Measurements from ENCODE around the gene LEKR1. TPM values are rescaled to one million over a fixed set of nuclear protein-coding genes. Genes with fewer than 3 reads are reported as not detected.

The LEKR1 gene
- total and polyA plus RNA-seq, 9 of the 15 experiments (the other 6 are each of a cell fraction or from before 2014, with no cell fraction given), result 0.76 to 1.8 (median 1.2) TPM

GRCh38 chr3:156923349-156923748, 97.2 kb downstream of the LEKR1 start:
- WGBS (ENCODE audit: insufficient coverage, low coverage, missing lambda C conversion rate), result 0% methylated on average over 1 of the region's 1 CpG
- no TSS peak for BruUV-seq (replicated peaks)
- no peak for ATAC-seq

More at GRCh38 chr3:156923349-156923748, 97.2 kb downstream of the LEKR1 start:
- Histone ChIP-seq H3K9me3 (replicated peaks; ENCODE audit: control insufficient read depth, insufficient read depth, low read depth, low read length) (no peaks in the 10 kb centered on the region), H3K27me3 (ENCODE audit: control insufficient read depth in 2 of 2, insufficient read depth in 2 of 2, low read length in 2 of 2) (no peaks in the 10 kb centered on the region), H3K4me3 (no peak overlapping the region), H4K20me1 (replicated peaks; ENCODE audit: control insufficient read depth, insufficient read depth, low read length) (no peaks in the 10 kb centered on the region), H2AFZ (ENCODE audit: low read depth, low read length) (no peak overlapping the region), H3K79me2 (ENCODE audit: control insufficient read depth, insufficient read depth, low read length) (no peaks in the 10 kb centered on the region), H3K9ac (ENCODE audit: insufficient read depth in 1 of 2, low read depth in 2 of 2, low read length in 2 of 2) (no peak overlapping the region), H3K27ac (ENCODE audit: extremely low read depth, low read depth, low read length) (no peak overlapping the region), H3K9me1 (ENCODE audit: control insufficient read depth, insufficient read depth, low read length) (no peaks in the 10 kb centered on the region), H3K4me2 (ENCODE audit: insufficient read depth, low read length) (no peak overlapping the region), H3K4me1 (replicated peaks in 1 of 2; ENCODE audit: control insufficient read depth in 2 of 2, insufficient read depth in 2 of 2, low read length in 2 of 2) (no peaks in the 10 kb centered on the region), H3K36me3 (ENCODE audit: control insufficient read depth, insufficient read depth, low read length) (no peaks in the 10 kb centered on the region)
- POLR2A ChIA-PET, result no interaction called here
- FAIRE-seq (no peak), DNase-seq (ENCODE audit: extremely low read depth in 1 of 4, low spot score in 3 of 4) (no peak)
- in situ Hi-C loops (cut with MboI), result no loop called here
- CTCF ChIA-PET (ENCODE audit: low intra/inter-chr PET ratio), result no interaction called here
- intact Hi-C loops (cut with micrococcal nuclease), result no loop called here
- no peak for TF ChIP-seq MYC (IDR thresholded peaks at IDR 0.05; ENCODE audit: low read depth, low read length)
- no peak for TF ChIP-seq MYC (CRISPR knock-in tag; IDR thresholded peaks at IDR 0.05; ENCODE audit: borderline replicate concordance, low read depth)
- TF ChIP-seq NFIC (IDR thresholded peaks at IDR 0.05), result no peak
- no peak for TF ChIP-seq NCOR1 (IDR thresholded peaks at IDR 0.05)
- TF ChIP-seq NCOA4 (IDR thresholded peaks at IDR 0.05; ENCODE audit: partially characterized antibody), result no peak
- TF ChIP-seq TAF15 (IDR thresholded peaks at IDR 0.05; ENCODE audit: low read depth, low read length), result no peak
- no peak for TF ChIP-seq MITF (IDR thresholded peaks at IDR 0.05)

All from K562 (cell line).